Liver (tissue), 3 donors: Measurements from ENCODE around the gene USHBP1.

Experiments used
- CTCF ChIP-seq: fragments of 150-350 bp; IDR thresholded peaks from 2 replicates; pipeline ENCODE4 v1.5.1; 2017; ENCODE audit warnings: improper control_type of control experiment, low read depth, low read length; ENCODE audit not compliant: missing input control
- GABPA ChIP-seq, 2 donors: IDR thresholded peaks in 1 of 2; conservative IDR thresholded peaks in 1 of 2; 2 replicates each; pipeline ENCODE4 v1.6.1; 2016; ENCODE audit warnings: antibody characterized with exemption in 2 of 2, mild to moderate bottlenecking in 1 of 2, moderate library complexity in 1 of 2
- MAX ChIP-seq: IDR thresholded peaks from 2 replicates; pipeline ENCODE4 v1.6.1; 2016; ENCODE audit warnings: antibody characterized with exemption
- RAD21 ChIP-seq, 2 donors: IDR thresholded peaks; 2 replicates each; pipeline ENCODE4 v1.6.1; 2016; ENCODE audit warnings: antibody characterized with exemption in 2 of 2, mild to moderate bottlenecking in 2 of 2
- RXRA ChIP-seq, 2 donors: IDR thresholded peaks; 2 replicates each; pipeline ENCODE4 v1.6.1; 2017 to 2018; ENCODE audit warnings: antibody characterized with exemption in 2 of 2, mild to moderate bottlenecking in 1 of 2
- SP1 ChIP-seq: IDR thresholded peaks from 2 replicates; pipeline ENCODE4 v1.6.1; 2018; ENCODE audit warnings: antibody characterized with exemption, mild to moderate bottlenecking
- TAF1 ChIP-seq: conservative IDR thresholded peaks from 2 replicates; pipeline ENCODE4 v1.6.1; 2016; ENCODE audit warnings: antibody characterized with exemption, mild to moderate bottlenecking
- YY1 ChIP-seq: IDR thresholded peaks from 2 replicates; pipeline ENCODE4 v1.6.1; 2016; ENCODE audit warnings: antibody characterized with exemption, mild to moderate bottlenecking
- TF ChIP-seq, protein P1 (sequence below): IDR thresholded peaks from 2 replicates; pipeline ENCODE4 v1.6.1; 2016; ENCODE audit warnings: antibody characterized with exemption
- TF ChIP-seq, protein P2 (sequence below): IDR thresholded peaks from 2 replicates; pipeline ENCODE4 v1.6.1; 2016; ENCODE audit warnings: antibody characterized with exemption, mild to moderate bottlenecking
- donor health status: healthy.
- donor health status: healthy.

DNA sequence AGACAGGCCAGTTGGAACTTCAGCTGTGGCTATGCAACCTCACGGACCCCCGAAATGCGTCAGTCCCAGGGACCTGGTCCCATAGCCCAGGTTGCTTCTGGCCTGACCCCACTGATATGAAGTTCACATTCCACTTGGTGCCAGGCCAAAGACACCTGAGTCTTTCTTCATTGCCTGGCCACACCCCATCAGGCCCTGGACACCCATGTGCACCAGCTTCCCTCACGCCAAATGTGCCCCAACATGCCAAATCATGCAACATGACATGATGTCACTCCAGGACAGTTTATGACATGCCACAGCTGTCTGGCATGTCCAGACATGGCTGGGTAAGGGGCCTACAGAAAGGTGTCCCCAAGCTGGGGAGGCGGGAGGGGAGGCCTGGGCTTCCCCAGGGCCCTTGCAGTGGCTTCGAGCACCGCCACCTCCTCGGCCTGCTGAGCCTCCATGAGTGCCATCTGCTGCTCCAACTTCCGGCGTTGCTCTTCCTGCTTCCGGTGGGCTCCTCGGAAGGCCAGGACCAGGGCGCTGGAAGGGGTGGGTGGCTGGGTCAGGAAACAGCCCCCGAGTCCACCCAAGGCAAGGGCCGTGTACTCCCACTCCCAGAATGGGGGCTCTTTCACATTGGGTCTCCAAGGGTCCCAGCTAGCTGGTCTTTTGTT is 14.5 kb downstream of the USHBP1 start:
- TF ChIP-seq RAD21 (IDR thresholded peaks at IDR 0.05) (no peak), CTCF (no peak), TAF1 (no peak), SP1 (no peak), MAX (no peak), YY1 (no peak), GABPA (IDR thresholded peaks at IDR 0.05 in 1 of 2, conservative IDR thresholded peaks at IDR 0.05 in 1 of 2) (no peak), RXRA (IDR thresholded peaks at IDR 0.05) (no peak)
- TF ChIP-seq, protein P1, sequence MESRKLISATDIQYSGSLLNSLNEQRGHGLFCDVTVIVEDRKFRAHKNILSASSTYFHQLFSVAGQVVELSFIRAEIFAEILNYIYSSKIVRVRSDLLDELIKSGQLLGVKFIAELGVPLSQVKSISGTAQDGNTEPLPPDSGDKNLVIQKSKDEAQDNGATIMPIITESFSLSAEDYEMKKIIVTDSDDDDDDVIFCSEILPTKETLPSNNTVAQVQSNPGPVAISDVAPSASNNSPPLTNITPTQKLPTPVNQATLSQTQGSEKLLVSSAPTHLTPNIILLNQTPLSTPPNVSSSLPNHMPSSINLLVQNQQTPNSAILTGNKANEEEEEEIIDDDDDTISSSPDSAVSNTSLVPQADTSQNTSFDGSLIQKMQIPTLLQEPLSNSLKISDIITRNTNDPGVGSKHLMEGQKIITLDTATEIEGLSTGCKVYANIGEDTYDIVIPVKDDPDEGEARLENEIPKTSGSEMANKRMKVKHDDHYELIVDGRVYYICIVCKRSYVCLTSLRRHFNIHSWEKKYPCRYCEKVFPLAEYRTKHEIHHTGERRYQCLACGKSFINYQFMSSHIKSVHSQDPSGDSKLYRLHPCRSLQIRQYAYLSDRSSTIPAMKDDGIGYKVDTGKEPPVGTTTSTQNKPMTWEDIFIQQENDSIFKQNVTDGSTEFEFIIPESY = no peak
- TF ChIP-seq, protein P2, sequence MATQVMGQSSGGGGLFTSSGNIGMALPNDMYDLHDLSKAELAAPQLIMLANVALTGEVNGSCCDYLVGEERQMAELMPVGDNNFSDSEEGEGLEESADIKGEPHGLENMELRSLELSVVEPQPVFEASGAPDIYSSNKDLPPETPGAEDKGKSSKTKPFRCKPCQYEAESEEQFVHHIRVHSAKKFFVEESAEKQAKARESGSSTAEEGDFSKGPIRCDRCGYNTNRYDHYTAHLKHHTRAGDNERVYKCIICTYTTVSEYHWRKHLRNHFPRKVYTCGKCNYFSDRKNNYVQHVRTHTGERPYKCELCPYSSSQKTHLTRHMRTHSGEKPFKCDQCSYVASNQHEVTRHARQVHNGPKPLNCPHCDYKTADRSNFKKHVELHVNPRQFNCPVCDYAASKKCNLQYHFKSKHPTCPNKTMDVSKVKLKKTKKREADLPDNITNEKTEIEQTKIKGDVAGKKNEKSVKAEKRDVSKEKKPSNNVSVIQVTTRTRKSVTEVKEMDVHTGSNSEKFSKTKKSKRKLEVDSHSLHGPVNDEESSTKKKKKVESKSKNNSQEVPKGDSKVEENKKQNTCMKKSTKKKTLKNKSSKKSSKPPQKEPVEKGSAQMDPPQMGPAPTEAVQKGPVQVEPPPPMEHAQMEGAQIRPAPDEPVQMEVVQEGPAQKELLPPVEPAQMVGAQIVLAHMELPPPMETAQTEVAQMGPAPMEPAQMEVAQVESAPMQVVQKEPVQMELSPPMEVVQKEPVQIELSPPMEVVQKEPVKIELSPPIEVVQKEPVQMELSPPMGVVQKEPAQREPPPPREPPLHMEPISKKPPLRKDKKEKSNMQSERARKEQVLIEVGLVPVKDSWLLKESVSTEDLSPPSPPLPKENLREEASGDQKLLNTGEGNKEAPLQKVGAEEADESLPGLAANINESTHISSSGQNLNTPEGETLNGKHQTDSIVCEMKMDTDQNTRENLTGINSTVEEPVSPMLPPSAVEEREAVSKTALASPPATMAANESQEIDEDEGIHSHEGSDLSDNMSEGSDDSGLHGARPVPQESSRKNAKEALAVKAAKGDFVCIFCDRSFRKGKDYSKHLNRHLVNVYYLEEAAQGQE = no peak
